Upper lobe of right lung (tissue), 1 donor: ENCODE data around the gene GPR35. TPM values are rescaled to one million over a fixed set of nuclear protein-coding genes. Genes with fewer than 3 reads are reported as not detected.
A peak's percentile ranks its signal among the peaks of the same experiment; 100 is the strongest.

Experiments
- ATAC-seq: fragments of 200-7000 bp; cut with Tn5 transposase; one replicate; pipeline ENCODE4 v1.9.1; 2020; ENCODE audit warnings: mild to moderate bottlenecking, moderate library complexity
- DNase-seq: peaks from one replicate; pipeline ENCODE4 v3.0.0-alpha.2; 2020
- H3K27ac ChIP-seq: fragments of 200-600 bp; one replicate; pipeline ENCODE4 v1.8.0; 2022
- H3K27me3 ChIP-seq: fragments of 200-600 bp; one replicate; pipeline ENCODE4 v1.8.0; 2022; ENCODE audit warnings: mild to moderate bottlenecking
- H3K36me3 ChIP-seq: fragments of 200-600 bp; one replicate; pipeline ENCODE4 v1.8.0; 2022
- H3K4me1 ChIP-seq: fragments of 200-600 bp; one replicate; pipeline ENCODE4 v1.8.0; 2022
- H3K4me3 ChIP-seq: fragments of 200-600 bp; one replicate; pipeline ENCODE4 v1.8.0; 2022; ENCODE audit warnings: mild to moderate bottlenecking
- H3K9me3 ChIP-seq: fragments of 200-600 bp; one replicate; pipeline ENCODE4 v1.8.0; 2022
- CTCF ChIP-seq: fragments of 200-600 bp; IDR thresholded peaks from one replicate; pipeline ENCODE4 v1.8.0; 2022; ENCODE audit warnings: antibody characterized with exemption
- intact Hi-C: fragments of 100-400 bp; cut with DNase I; formaldehyde crosslinking; loops from one replicate; pipeline ENCODE4 v1.11.0; 2022
- total RNA-seq: library from RNA; stranded (reverse); fragmentation: NEBNext Ultra II Directional; extraction: Animal tissue kit (Norgen Biotek cat#: 25700); gene quantifications from one replicate; pipeline ENCODE4 v1.2.1, GENCODE V29; 2021
- donor health status: DM: no; HTN: yes; CAD: no; lungs with severe emphysema.

The GPR35 gene
- total RNA-seq, 1 donor from 2014 or later: 3.4 TPM

- TF ChIP-seq CTCF: no peak
- Histone ChIP-seq H3K4me1 (no peaks in the 10 kb centered on the region), H3K27ac (no peak overlapping the region), H3K9me3 (no peaks in the 10 kb centered on the region), H3K4me3 (no peak overlapping the region), H3K27me3 (no peaks in the 10 kb centered on the region), H3K36me3 (peaks cover 57% of the 10 kb centered on the region)
- no peak for ATAC-seq
- DNase-seq: peak; percentile 64
- intact Hi-C loops: no loop called here
Observed at GRCh38 chr2:240594511-240595380, 30.5 kb upstream of the GPR35 start.

DNA sequence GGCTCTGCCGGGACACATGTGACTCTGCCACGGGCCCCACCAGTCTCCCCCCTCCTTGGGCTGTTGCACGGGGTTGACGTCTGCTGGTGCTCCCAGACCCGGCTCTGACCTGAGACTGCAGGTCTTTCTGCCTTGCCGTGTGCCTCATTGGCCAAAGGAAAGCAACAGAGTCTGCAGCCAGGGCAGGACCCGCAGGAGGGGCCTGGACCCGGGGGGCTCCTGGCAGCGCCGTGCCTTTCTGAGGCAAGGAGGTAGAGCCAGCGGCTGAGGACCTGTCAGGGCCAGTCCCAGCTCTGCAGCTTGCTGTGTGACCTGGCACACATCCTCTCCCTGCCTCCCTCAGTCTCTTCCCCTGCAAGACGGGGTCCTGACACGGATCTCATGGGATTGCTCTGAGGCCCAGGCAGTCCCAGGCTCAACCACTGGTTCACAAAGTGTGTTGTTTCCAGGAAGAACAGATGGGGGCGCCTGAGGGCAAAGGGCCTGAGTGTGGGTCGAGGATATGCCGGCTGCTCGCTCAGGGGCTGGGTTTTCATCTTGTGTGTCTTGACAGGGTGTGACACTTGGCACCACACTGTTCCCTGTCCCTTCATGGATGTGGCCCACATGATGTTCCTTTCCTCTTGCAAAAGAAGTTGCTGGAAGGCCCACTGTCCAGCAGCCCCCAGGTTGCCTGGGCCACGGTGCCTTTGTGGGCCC, 29.8 kb upstream of the GPR35 start:
- Histone ChIP-seq H3K4me3 (no peak overlapping the region), H3K9me3 (no peaks in the 10 kb centered on the region), H3K27ac (no peak overlapping the region), H3K36me3 (peaks cover 52% of the 10 kb centered on the region), H3K27me3 (no peaks in the 10 kb centered on the region), H3K4me1 (no peaks in the 10 kb centered on the region)
- intact Hi-C loops: no loop called here
- no peak for TF ChIP-seq CTCF
- no peak for ATAC-seq
- peak; percentile 57 for DNase-seq

GRCh38 chr2:240596080-240596460, 29.2 kb upstream of the GPR35 start:
- no peak for TF ChIP-seq CTCF
- Histone ChIP-seq H3K4me3 (no peak overlapping the region), H3K9me3 (no peaks in the 10 kb centered on the region), H3K4me1 (no peaks in the 10 kb centered on the region), H3K27ac (no peak overlapping the region), H3K27me3 (no peaks in the 10 kb centered on the region), H3K36me3 (peaks cover 46% of the 10 kb centered on the region)
- DNase-seq (peak; percentile 59), ATAC-seq (no peak)
- intact Hi-C loops: no loop called here

GRCh38 chr2:240596491-240596931, 28.8 kb upstream of the GPR35 start:
- Histone ChIP-seq H3K27me3 (no peaks in the 10 kb centered on the region), H3K27ac (no peak overlapping the region), H3K36me3 (peaks cover 42% of the 10 kb centered on the region), H3K4me3 (no peak overlapping the region), H3K4me1 (no peaks in the 10 kb centered on the region), H3K9me3 (no peaks in the 10 kb centered on the region)
- ATAC-seq (no peak), DNase-seq (peak; percentile 51)
- no peak for TF ChIP-seq CTCF
- intact Hi-C loops: no loop called here

DNA sequence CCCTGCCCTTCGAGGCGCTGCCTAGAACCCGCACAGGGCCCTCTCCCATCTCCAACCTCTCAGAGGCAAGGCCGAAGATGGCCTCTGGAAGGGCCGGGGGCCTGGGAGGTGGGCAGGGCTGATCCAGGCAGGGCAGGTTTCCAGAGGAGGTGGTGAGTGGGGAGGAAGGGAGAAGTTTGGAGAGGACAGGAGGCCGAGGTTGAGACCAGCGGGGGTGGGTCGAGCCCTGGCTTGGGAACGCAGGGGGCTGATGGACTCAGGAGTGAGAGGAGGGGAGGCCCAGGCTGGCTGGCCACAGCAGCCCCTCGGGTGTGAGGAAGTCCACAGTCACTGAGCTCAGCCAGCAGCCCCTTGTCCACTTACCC, 28.2 kb upstream of the GPR35 start:
- no peaks in the 10 kb centered on the region for H3K9me3 ChIP-seq
- TF ChIP-seq CTCF: no peak
- intact Hi-C loops: no loop called here
- ATAC-seq (no peak), DNase-seq (peak; percentile 61)
- no peak overlapping the region for H3K4me3 ChIP-seq
- no peaks in the 10 kb centered on the region for H3K27me3 ChIP-seq
- H3K27ac ChIP-seq: no peak overlapping the region
- no peaks in the 10 kb centered on the region for H3K4me1 ChIP-seq
- peaks cover 36% of the 10 kb centered on the region for H3K36me3 ChIP-seq
